Lower leg skin (tissue), 4 donors: Measurements from ENCODE around the gene HNRNPL. TPM values are rescaled to one million over a fixed set of nuclear protein-coding genes. Genes with fewer than 3 reads are reported as not detected.

Experiments
- DNase-seq, 2 donors: peaks; one replicate each; pipeline ENCODE4 v3.0.0-alpha.2; 2019; ENCODE audit warnings: low spot score in 2 of 2
- H3K4me3 ChIP-seq: fragments of 200-600 bp; sonication (generic); 2 replicates; pipeline ENCODE4 v1.5.1; 2017; ENCODE audit warnings: mild to moderate bottlenecking, low read depth; ENCODE audit not compliant: poor library complexity, severe bottlenecking
- POLR2A ChIP-seq, 2 donors: fragments of 450-650 bp; IDR thresholded peaks; one replicate each; pipeline ENCODE4 v1.6.1; 2016 to 2017; ENCODE audit warnings: antibody characterized with exemption in 2 of 2, mild to moderate bottlenecking in 1 of 2, moderate library complexity in 1 of 2
- WGBS, 2 donors: methylation state at CpG; one replicate each; pipeline ENCODE4 v1.1.5; 2018; 5-methylcytosine and 5-hydroxymethylcytosine counted together
- intact Hi-C: fragments of 100-400 bp; cut with DNase I; formaldehyde crosslinking; loops from one replicate; pipeline ENCODE4 v1.15.0; 2023; ENCODE audit warnings: low total_unique reads
- total RNA-seq, 4 donors: library from RNA; depleted of rRNA; stranded (reverse); fragments of >200 nt; gene quantifications; one replicate each; pipeline ENCODE4 v1.1.0, GENCODE V29; 2016
- TF ChIP-seq, protein P1 (sequence below), 3 donors: fragments of 450-650 bp; IDR thresholded peaks; one replicate each; pipeline ENCODE4 v1.5.1; 2016; ENCODE audit warnings: antibody characterized with exemption in 3 of 3, mild to moderate bottlenecking in 3 of 3, moderate library complexity in 2 of 3

HNRNPL gene
- total RNA-seq, 4 donors from 2014 or later: 147 to 203 (median 177) TPM

DNA sequence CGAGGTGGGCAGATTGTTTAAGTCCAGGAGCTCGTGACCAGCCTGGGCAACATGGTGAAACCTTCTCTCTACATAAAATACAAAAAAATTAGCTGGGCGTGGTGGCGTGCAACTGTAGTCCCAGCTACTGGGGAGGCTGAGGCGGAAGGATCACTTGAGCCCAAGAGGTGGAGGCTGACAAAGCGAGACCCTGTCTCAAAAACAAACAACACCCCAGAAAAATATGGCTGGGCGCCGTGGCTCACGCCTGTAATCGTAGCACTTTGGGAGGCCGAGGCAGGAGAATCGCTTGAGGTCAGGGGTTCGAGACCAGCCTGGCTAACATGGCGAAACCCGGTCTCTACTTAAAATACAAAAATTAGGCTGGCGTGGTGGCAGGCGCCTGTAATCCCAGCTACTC, 3.4 kb upstream of the HNRNPL start:
- DNase-seq: no peak
- 84 to 90% methylated on average over 17 of the region's 17 CpGs for WGBS, 2 donors
- TF ChIP-seq, protein P1, sequence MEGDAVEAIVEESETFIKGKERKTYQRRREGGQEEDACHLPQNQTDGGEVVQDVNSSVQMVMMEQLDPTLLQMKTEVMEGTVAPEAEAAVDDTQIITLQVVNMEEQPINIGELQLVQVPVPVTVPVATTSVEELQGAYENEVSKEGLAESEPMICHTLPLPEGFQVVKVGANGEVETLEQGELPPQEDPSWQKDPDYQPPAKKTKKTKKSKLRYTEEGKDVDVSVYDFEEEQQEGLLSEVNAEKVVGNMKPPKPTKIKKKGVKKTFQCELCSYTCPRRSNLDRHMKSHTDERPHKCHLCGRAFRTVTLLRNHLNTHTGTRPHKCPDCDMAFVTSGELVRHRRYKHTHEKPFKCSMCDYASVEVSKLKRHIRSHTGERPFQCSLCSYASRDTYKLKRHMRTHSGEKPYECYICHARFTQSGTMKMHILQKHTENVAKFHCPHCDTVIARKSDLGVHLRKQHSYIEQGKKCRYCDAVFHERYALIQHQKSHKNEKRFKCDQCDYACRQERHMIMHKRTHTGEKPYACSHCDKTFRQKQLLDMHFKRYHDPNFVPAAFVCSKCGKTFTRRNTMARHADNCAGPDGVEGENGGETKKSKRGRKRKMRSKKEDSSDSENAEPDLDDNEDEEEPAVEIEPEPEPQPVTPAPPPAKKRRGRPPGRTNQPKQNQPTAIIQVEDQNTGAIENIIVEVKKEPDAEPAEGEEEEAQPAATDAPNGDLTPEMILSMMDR (IDR thresholded peaks at IDR 0.05): no peak
- no peak for TF ChIP-seq POLR2A (IDR thresholded peaks at IDR 0.05)
- intact Hi-C loops: no loop called here
- H3K4me3 ChIP-seq: no peak overlapping the region

DNA sequence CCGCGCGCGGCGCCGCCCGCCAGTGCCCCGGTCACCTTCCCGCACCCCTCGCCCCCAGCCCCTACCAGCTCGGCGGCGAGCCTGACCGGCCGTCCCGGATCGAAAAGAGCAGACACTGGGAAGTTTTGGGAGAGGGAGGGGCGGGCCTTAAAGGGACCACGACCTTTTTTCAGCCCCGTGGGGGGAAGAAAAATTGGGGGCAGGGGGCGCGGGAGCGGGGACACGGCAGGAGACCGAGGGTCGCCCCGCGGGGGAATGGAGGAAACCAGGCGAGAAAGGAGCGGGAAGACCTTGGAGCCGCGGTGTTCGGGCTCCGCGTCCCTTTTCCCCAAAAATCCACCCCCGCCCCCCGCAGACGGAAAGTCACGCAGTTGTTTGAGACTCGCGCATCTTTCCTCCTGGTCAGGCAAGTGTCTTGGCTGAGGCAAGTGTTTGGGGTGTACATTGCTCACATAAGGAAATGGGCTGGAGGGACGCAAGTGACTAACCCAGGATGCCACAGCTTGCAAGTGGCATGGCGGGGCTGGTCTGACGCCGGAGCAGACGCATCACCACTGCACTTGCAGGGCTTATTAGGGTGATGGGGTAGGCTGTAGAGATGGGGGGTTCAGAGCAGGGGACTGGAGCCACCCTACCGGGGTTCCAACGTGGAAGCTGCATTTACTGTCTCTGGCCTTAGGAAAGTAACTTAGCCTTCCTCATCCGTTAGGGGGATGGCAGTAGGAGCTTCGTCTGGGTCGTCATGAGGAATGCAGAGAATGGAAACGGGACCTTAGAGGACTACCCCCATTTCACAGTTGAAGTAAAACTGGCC, 2.7 kb upstream of the HNRNPL start:
- intact Hi-C loops: no loop called here
- 1% methylated on average over 51 to 52 of the region's 52 CpGs for WGBS, 2 donors
- no peak for TF ChIP-seq POLR2A (IDR thresholded peaks at IDR 0.05)
- TF ChIP-seq, protein P1 (IDR thresholded peaks at IDR 0.05): no peak
- peak overlapping the region; percentile 91 for H3K4me3 ChIP-seq
- DNase-seq: peak; percentile 70 to 94

DNA sequence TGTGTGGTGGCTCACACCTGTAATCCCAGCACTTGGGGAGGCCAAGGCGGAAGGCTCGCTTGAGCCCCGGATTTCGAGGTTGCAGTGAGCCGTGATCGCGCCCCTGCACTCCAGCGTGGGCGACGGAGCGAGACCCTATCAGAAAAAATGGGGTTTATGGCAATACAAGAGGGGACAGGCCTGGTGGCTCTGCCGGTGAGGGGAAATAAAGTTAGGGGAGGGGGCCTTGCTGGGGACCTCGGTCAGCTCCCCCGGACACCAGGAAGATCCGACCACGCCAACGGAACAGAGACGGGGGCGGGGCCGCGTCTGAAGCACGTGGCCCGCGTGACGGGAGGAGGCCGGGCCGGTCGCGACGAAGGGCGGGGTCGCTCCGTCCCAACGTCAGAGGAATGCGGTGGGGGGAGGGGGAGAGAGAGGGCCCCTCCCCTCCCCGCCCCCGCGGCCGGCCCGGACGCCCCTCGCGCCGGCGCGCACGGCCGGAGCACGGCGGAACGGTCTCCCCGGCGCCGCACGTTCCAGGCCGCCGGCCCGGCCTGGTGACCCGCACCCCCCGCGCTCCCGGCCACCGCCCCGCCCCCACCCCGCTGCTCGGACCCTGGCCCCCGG, 1.9 kb upstream of the HNRNPL start:
- 0% methylated on average over 39 to 53 of the region's 67 CpGs for WGBS, 2 donors
- peak; percentile 92 to 99 for DNase-seq
- H3K4me3 ChIP-seq: peak overlapping the region; percentile 91
- intact Hi-C loops: no loop called here
- TF ChIP-seq, protein P1 (IDR thresholded peaks at IDR 0.05): no peak
- TF ChIP-seq POLR2A (IDR thresholded peaks at IDR 0.05): peak in 1 of 2 donors; percentile 61

DNA sequence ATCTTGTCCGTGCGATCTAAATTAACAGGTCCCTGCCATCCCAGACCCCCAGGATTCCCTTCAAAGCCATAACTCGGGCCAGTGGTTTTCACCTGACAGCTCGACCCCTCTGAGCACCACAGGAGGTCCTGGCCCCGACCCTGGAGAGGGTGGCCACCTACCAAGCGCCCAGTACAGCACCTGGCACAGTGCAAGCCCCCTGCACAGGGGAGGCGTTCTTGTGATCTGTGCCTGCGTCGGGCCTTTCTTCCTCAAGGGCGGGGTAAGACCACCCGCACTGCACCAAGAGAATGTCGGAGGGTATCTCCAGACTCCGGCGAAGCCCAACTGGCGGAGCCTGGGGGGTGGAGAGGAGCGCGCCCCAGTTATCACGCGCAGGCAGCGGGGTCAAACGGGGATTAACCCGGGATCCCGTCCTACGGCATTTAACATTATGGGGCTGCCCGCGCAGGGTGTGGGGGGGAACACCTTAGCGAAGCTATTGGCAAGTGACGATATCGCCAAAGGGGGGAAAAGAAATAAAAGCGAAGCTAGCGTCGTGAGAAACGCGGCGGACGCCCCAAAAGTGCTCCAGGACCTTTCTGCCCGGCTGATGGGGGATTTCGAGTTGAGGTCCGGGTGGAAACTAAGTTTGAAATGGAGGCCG, 1.3 kb upstream of the HNRNPL start:
- WGBS, 2 donors: 0 to 1% methylated on average over 38 to 40 of the region's 40 CpGs
- TF ChIP-seq POLR2A (IDR thresholded peaks at IDR 0.05): no peak
- TF ChIP-seq, protein P1 (IDR thresholded peaks at IDR 0.05): no peak
- H3K4me3 ChIP-seq: peak overlapping the region; percentile 48
- intact Hi-C loops: no loop called here
- peak in 1 of 2 donors; percentile 91 for DNase-seq

DNA sequence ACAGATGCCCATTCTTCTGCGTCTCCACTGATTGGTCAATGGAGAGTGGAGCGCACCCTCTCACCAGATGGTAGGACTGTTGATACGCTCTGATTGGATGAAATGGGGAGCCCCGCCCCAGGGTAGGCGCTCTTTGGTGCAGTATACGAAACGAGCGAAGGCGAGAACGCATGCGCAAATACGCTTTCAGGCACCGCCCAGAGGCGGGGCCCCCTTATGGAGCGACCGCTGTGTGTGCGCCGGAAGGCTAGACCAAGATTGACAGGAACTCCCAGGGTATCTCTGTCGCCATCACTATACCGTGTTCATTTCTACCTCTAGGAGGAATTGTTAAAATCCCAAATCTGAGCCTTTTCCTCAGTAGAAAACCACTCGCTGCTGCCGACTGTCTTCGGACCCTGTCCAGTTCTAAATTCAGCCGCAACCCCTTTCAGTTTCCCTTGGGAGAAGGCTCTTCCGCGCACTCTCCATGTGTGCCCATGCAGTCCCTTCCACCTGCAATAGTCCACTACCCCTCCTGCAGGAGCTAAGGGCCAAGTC, 720 bp upstream of the HNRNPL start:
- no peak for DNase-seq
- 0 to 1% methylated on average over 26 of the region's 26 CpGs for WGBS, 2 donors
- intact Hi-C loops: no loop called here
- peak overlapping the region; percentile 48 for H3K4me3 ChIP-seq
- TF ChIP-seq, protein P1 (IDR thresholded peaks at IDR 0.05): no peak
- TF ChIP-seq POLR2A (IDR thresholded peaks at IDR 0.05): peak in 1 of 2 donors; percentile 67
